SK-N-MC (cell line): ENCODE measurements around the gene KCNA5.

Experiments used
- DNase-seq: peaks from one replicate; pipeline ENCODE4 v3.0.0-alpha.2; 2011; ENCODE audit warnings: low read depth, low spot score
- H3K27ac ChIP-seq: fragments of 200-600 bp; sonication (generic); 2 replicates; pipeline ENCODE4 v1.5.1; 2016; ENCODE audit warnings: mixed run types
- H3K36me3 ChIP-seq: fragments of 200-600 bp; sonication (generic); 2 replicates; pipeline ENCODE4 v1.6.1; 2017; ENCODE audit warnings: antibody characterized with exemption, low read length, mixed read lengths; ENCODE audit not compliant: insufficient read depth
- H3K4me3 ChIP-seq: fragments of 200-600 bp; sonication (generic); 2 replicates; pipeline ENCODE4 v1.5.1; 2016
- H3K9ac ChIP-seq: fragments of 200-600 bp; sonication (generic); 2 replicates; pipeline ENCODE4 v1.8.0; 2017; ENCODE audit warnings: mixed run types, mixed read lengths; ENCODE audit not compliant: insufficient read length
- H3K9me3 ChIP-seq: fragments of 200-600 bp; sonication (generic); 2 replicates; pipeline ENCODE4 v1.6.1; 2017; ENCODE audit warnings: low read depth, mild to moderate bottlenecking, antibody characterized with exemption, low read length, moderate library complexity, mixed read lengths
- EZH2 ChIP-seq: fragments of 200-600 bp; sonication (generic); IDR thresholded peaks from one replicate; pipeline ENCODE4 v1.6.1; 2017; ENCODE audit warnings: antibody characterized with exemption
- FOXP2 ChIP-seq: optimal IDR thresholded peaks from 2 replicates; pipeline ENCODE3; 2011; ENCODE audit warnings: mild to moderate bottlenecking, moderate library complexity; ENCODE audit not compliant: insufficient read depth; ENCODE audit errors: extremely low read length, control extremely low read depth
- POLR2AphosphoS5 ChIP-seq: IDR thresholded peaks from 2 replicates; pipeline ENCODE4 v1.6.1; 2012; ENCODE audit warnings: mild to moderate bottlenecking, low read depth, low read length, borderline replicate concordance

Gene KCNA5

DNA sequence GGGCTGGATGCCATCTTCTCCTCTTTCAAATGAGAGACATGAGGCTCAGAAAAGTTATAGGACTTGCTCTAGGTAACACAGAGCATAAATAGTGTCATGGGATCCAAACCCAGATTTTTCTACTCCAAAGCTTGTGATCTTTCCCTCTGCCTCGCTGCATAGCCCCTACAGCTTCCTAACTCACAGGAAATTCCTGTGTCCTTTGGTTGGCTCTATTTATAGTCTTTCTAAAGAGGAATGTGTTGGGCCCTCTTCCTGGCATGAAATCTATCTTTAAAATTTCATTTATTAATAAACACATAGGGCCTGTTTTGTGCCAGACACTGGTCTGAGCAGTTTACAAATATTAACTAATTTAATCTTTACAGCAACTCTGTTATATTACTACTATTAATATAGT lies 9.8 kb upstream of the KCNA5 start:
- Histone ChIP-seq H3K9me3 (no peaks in the 10 kb centered on the region), H3K36me3 (no peaks in the 10 kb centered on the region), H3K4me3 (no peak overlapping the region), H3K27ac (no peak overlapping the region), H3K9ac (no peak overlapping the region)
- no peak for TF ChIP-seq EZH2
- no peak for TF ChIP-seq FOXP2
- TF ChIP-seq POLR2AphosphoS5: no peak
- DNase-seq: no peak

DNA sequence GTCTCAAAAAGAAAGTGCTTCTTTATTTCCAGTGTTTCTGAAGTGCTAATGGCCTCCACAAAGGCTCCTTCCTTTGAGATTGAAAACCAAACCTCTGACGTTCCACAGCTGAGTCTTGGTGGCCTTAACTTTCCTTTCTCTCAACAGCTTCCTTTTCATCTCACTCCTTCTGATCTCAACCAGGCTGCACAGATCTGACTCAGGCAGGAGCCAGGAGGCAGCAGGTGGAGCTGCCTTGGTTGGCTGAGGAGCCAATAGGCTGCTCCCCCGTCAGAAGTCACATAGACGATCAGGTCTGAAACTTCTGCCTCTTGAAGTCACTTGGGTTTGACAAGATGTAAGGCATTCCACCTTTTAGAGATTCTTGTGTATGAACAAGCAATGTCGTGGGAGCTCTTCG lies 9.1 kb upstream of the KCNA5 start:
- Histone ChIP-seq H3K9me3 (no peaks in the 10 kb centered on the region), H3K9ac (no peak overlapping the region), H3K4me3 (no peak overlapping the region), H3K36me3 (no peaks in the 10 kb centered on the region), H3K27ac (no peak overlapping the region)
- DNase-seq: no peak
- TF ChIP-seq POLR2AphosphoS5: no peak
- no peak for TF ChIP-seq FOXP2
- TF ChIP-seq EZH2: no peak

GRCh38 chr12:5035618-5036017 lies 8.1 kb upstream of the KCNA5 start:
- Histone ChIP-seq H3K9ac (no peak overlapping the region), H3K9me3 (no peaks in the 10 kb centered on the region), H3K36me3 (no peaks in the 10 kb centered on the region), H3K4me3 (no peak overlapping the region), H3K27ac (no peak overlapping the region)
- no peak for TF ChIP-seq FOXP2
- TF ChIP-seq POLR2AphosphoS5: no peak
- no peak for TF ChIP-seq EZH2
- no peak for DNase-seq

GRCh38 chr12:5036031-5036430 lies 7.6 kb upstream of the KCNA5 start:
- no peak for TF ChIP-seq POLR2AphosphoS5
- TF ChIP-seq FOXP2: no peak
- TF ChIP-seq EZH2: no peak

GRCh38 chr12:5037795-5038357 lies 5.8 kb upstream of the KCNA5 start:
- Histone ChIP-seq H3K27ac (no peak overlapping the region), H3K36me3 (no peaks in the 10 kb centered on the region), H3K9me3 (no peaks in the 10 kb centered on the region), H3K9ac (no peak overlapping the region), H3K4me3 (no peak overlapping the region)
- no peak for DNase-seq
- TF ChIP-seq FOXP2 (no peak), POLR2AphosphoS5 (no peak), EZH2 (no peak)

More at GRCh38 chr12:5036031-5036430, 7.6 kb upstream of the KCNA5 start:
- H3K9ac ChIP-seq: no peak overlapping the region
- no peaks in the 10 kb centered on the region for H3K36me3 ChIP-seq
- no peaks in the 10 kb centered on the region for H3K9me3 ChIP-seq
- H3K4me3 ChIP-seq: no peak overlapping the region
- DNase-seq: no peak
- no peak overlapping the region for H3K27ac ChIP-seq

GRCh38 chr12:5038781-5039311 lies 4.8 kb upstream of the KCNA5 start:
- no peaks in the 10 kb centered on the region for H3K9me3 ChIP-seq
- no peak overlapping the region for H3K9ac ChIP-seq
- no peak overlapping the region for H3K27ac ChIP-seq
- H3K4me3 ChIP-seq: no peak overlapping the region
- DNase-seq: no peak
- no peaks in the 10 kb centered on the region for H3K36me3 ChIP-seq
- TF ChIP-seq FOXP2 (no peak), POLR2AphosphoS5 (no peak), EZH2 (no peak)

- Histone ChIP-seq H3K36me3 (no peaks in the 10 kb centered on the region), H3K4me3 (no peak overlapping the region), H3K27ac (no peak overlapping the region), H3K9ac (no peak overlapping the region), H3K9me3 (no peaks in the 10 kb centered on the region)
- no peak for TF ChIP-seq FOXP2
- no peak for TF ChIP-seq EZH2
- no peak for TF ChIP-seq POLR2AphosphoS5
- no peak for DNase-seq
These were observed 3.9 kb upstream of the KCNA5 start for GRCh38 chr12:5039815-5040214.

DNA sequence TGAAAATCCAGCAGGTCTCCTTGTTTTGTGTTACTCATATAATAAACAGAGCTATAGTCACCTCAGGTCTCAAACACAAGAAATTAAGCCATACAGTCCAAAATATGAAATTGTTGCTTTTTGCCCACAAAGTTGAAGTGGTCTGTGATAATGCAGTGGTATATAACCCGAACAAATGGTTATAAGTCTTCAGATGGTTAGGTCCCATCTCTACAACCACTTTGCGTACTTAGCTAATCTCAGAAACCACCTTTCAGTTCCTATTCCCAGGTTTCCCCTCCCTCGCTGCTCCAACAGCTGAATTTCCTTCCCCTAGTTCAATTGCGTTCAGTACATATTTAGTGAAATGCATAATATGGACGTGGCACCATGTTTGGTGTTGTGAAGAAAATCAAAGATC lies 3.3 kb upstream of the KCNA5 start:
- DNase-seq: no peak
- Histone ChIP-seq H3K4me3 (no peak overlapping the region), H3K27ac (no peak overlapping the region), H3K9ac (no peak overlapping the region), H3K9me3 (no peaks in the 10 kb centered on the region), H3K36me3 (no peaks in the 10 kb centered on the region)
- TF ChIP-seq FOXP2: no peak
- TF ChIP-seq POLR2AphosphoS5: no peak
- TF ChIP-seq EZH2: no peak
